Left lung (tissue), 14 donors: ENCODE measurements around the gene MIEN1. TPM values are rescaled to one million over a fixed set of nuclear protein-coding genes. Genes with fewer than 3 reads are reported as not detected.

Experiments used
- ATAC-seq: fragments of 200-7000 bp; cut with Tn5 transposase; one replicate; pipeline ENCODE4 v1.9.1; 2020; ENCODE audit warnings: moderate library complexity
- DNase-seq, 4 donors: peaks; one replicate each; pipeline ENCODE4 v3.0.0-alpha.2; 2013 to 2020
- H3K27ac ChIP-seq, 2 donors: fragments of 200-600 bp; sonication (generic) in 1 of 2; one replicate each; pipeline versions ENCODE4 v1.5.0 to v1.8.0; 2020 to 2021
- H3K27me3 ChIP-seq, 2 donors: fragments of 200-600 bp; sonication (generic) in 1 of 2; one replicate each; pipeline versions ENCODE4 v1.5.0 to v1.8.0; 2020 to 2021
- H3K36me3 ChIP-seq, 2 donors: fragments of 200-600 bp; sonication (generic) in 1 of 2; one replicate each; pipeline versions ENCODE4 v1.5.0 to v1.8.0; 2020 to 2021
- H3K4me1 ChIP-seq, 2 donors: fragments of 200-600 bp; one replicate each; pipeline ENCODE4 v1.8.0; 2021
- H3K4me3 ChIP-seq, 2 donors: fragments of 200-600 bp; sonication (generic) in 1 of 2; one replicate each; pipeline versions ENCODE4 v1.5.0 to v1.8.0; 2020 to 2021; ENCODE audit warnings: mild to moderate bottlenecking in 1 of 2
- H3K9me3 ChIP-seq, 2 donors: fragments of 200-600 bp; sonication (generic) in 1 of 2; one replicate each; pipeline versions ENCODE4 v1.5.0 to v1.8.0; 2020 to 2021
- CTCF ChIP-seq, 2 donors: fragments of 200-600 bp; sonication (generic) in 1 of 2; IDR thresholded peaks; one replicate each; pipeline versions ENCODE4 v1.5.0 to v1.8.0; 2021; ENCODE audit warnings: antibody characterized with exemption in 2 of 2
- intact Hi-C, 2 donors: fragments of 100-400 bp; cut with DNase I; formaldehyde crosslinking; loops; one replicate each; pipeline versions ENCODE4 v1.11.2 to v1.14.2; 2022
- long read RNA-seq, 12 donors: library from polyadenylated mRNA in 2 of 12; unstranded in 2 of 12; transcript quantifications; one replicate each; pipeline ENCODE4 v2.0.0 and lab custom pipeline, GENCODE V29; 2019 to 2026
- polyA plus RNA-seq, 6 donors: library from polyadenylated mRNA; unstranded; fragments of 120-200 nt; gene quantifications; one replicate each; pipeline ENCODE4 v1.2.1, GENCODE V29; 2013; ENCODE audit not compliant: insufficient read length in 6 of 6
- total RNA-seq, 2 donors: library from RNA; stranded (reverse); fragmentation: NEBNext Ultra II Directional; extraction: Animal tissue kit (Norgen Biotek cat#: 25700); gene quantifications; one replicate each; pipeline ENCODE4 v1.2.1, GENCODE V29; 2021
- donor health status: DM: no; HTN: yes; CAD: no.
- donor health status: DM: no; HTN: no; CAD: no.

The MIEN1 gene
- total RNA-seq (10 to 100 TPM; 45.6 to 57.9 TPM), polyA plus RNA-seq (10 to 100 TPM; 18.8 to 27.5 (median 24.0) TPM)
- long read RNA-seq, donor 1, transcript MIEN1-201 (4 exons, 1,006 nt) = minor isoform, 30 of 150 reads
- long read RNA-seq, donor 1, transcript MIEN1-206 (1 exons, 1,999 nt) = major isoform, 106 of 150 reads
- long read RNA-seq, donor 1, transcript MIEN1-202 (3 exons, 825 nt) = minor isoform, 7 of 150 reads
- long read RNA-seq, donor 1, partial matches to known transcripts = 0 of 150 reads
- long read RNA-seq, donor 1, other reads (novel, unspliced or antisense) = 5 of 150 reads
- long read RNA-seq, donor 2, transcript MIEN1-206 (1 exons, 1,999 nt) = major isoform, 55 of 73 reads
- long read RNA-seq, donor 2, transcript MIEN1-201 (4 exons, 1,006 nt) = minor isoform, 16 of 73 reads
- long read RNA-seq, donor 2, partial matches to known transcripts = 0 of 73 reads
- long read RNA-seq, donor 2, other reads (novel, unspliced or antisense) = 0 of 73 reads
- long read RNA-seq, donor 3, transcript MIEN1-206 (1 exons, 1,999 nt) = major isoform, 51 of 66 reads
- long read RNA-seq, donor 3, transcript MIEN1-201 (4 exons, 1,006 nt) = minor isoform, 14 of 66 reads
- long read RNA-seq, donor 3, partial matches to known transcripts = 0 of 66 reads
- long read RNA-seq, donor 3, other reads (novel, unspliced or antisense) = 0 of 66 reads
- long read RNA-seq, donor 4, transcript MIEN1-202 (3 exons, 825 nt) = minor isoform, 20 of 123 reads
- long read RNA-seq, donor 4, transcript MIEN1-206 (1 exons, 1,999 nt) = minor isoform, 7 of 123 reads
- long read RNA-seq, donor 4, transcript MIEN1-201 (4 exons, 1,006 nt) = major isoform, 86 of 123 reads
- long read RNA-seq, donor 4, partial matches to known transcripts = 7 of 123 reads
- long read RNA-seq, donor 4, other reads (novel, unspliced or antisense) = 1 of 123 reads
- long read RNA-seq, donor 5, transcript MIEN1-201 (4 exons, 1,006 nt) = minor isoform, 27 of 82 reads
- long read RNA-seq, donor 5, transcript MIEN1-206 (1 exons, 1,999 nt) = major isoform, 52 of 82 reads
- long read RNA-seq, donor 5, partial matches to known transcripts = 0 of 82 reads
- long read RNA-seq, donor 5, other reads (novel, unspliced or antisense) = 0 of 82 reads
- long read RNA-seq, donor 6, transcript MIEN1-201 (4 exons, 1,006 nt) = minor isoform, 23 of 73 reads
- long read RNA-seq, donor 6, transcript MIEN1-206 (1 exons, 1,999 nt) = major isoform, 50 of 73 reads
- long read RNA-seq, donor 6, partial matches to known transcripts = 0 of 73 reads
- long read RNA-seq, donor 6, other reads (novel, unspliced or antisense) = 0 of 73 reads
- long read RNA-seq, donor 7, transcript MIEN1-206 (1 exons, 1,999 nt) = major isoform, 7 of 12 reads
- long read RNA-seq, donor 7, partial matches to known transcripts = 0 of 12 reads
- long read RNA-seq, donor 7, other reads (novel, unspliced or antisense) = 0 of 12 reads
- long read RNA-seq, donor 8, transcript MIEN1-201 (4 exons, 1,006 nt) = minor isoform, 10 of 54 reads
- long read RNA-seq, donor 8, transcript MIEN1-202 (3 exons, 825 nt) = minor isoform, 5 of 54 reads
- long read RNA-seq, donor 8, transcript MIEN1-206 (1 exons, 1,999 nt) = major isoform, 39 of 54 reads
- long read RNA-seq, donor 8, partial matches to known transcripts = 0 of 54 reads
- long read RNA-seq, donor 8, other reads (novel, unspliced or antisense) = 0 of 54 reads
- long read RNA-seq, donor 9, transcript MIEN1-206 (1 exons, 1,999 nt) = major isoform, 7 of 7 reads
- long read RNA-seq, donor 9, partial matches to known transcripts = 0 of 7 reads
- long read RNA-seq, donor 9, other reads (novel, unspliced or antisense) = 0 of 7 reads
- long read RNA-seq, donor 10, transcript MIEN1-202 (3 exons, 825 nt) = minor isoform, 11 of 122 reads
- long read RNA-seq, donor 10, transcript MIEN1-201 (4 exons, 1,006 nt) = major isoform, 105 of 122 reads
- long read RNA-seq, donor 10, partial matches to known transcripts = 0 of 122 reads
- long read RNA-seq, donor 10, other reads (novel, unspliced or antisense) = 0 of 122 reads
- long read RNA-seq, donor 11 = 0 reads
- long read RNA-seq, donor 12, transcript MIEN1-201 (4 exons, 1,006 nt) = major isoform, 22 of 49 reads
- long read RNA-seq, donor 12, transcript MIEN1-206 (1 exons, 1,999 nt) = minor isoform, 20 of 49 reads
- long read RNA-seq, donor 12, transcript MIEN1-202 (3 exons, 825 nt) = minor isoform, 5 of 49 reads
- long read RNA-seq, donor 12, partial matches to known transcripts = 0 of 49 reads
- long read RNA-seq, donor 12, other reads (novel, unspliced or antisense) = 0 of 49 reads

GRCh38 chr17:39730095-39730921 is at the start of gene MIEN1:
TSS of gene MIEN1 (minus strand) at chr17:39730532. CDS start at chr17:39730495, 37 bp downstream.
- H3K9me3 ChIP-seq = no peaks in the 10 kb centered on the region
- H3K36me3 ChIP-seq = peaks cover 0 to 39% of the 10 kb centered on the region in 2 donors
- ATAC-seq = peak; percentile 98
- peak; percentile 89 to 93 for TF ChIP-seq CTCF (IDR thresholded peaks at IDR 0.05)
- intact Hi-C loops = loop anchor here in 1 of 2 donors (10.0 kb wide), 1 partner anchor 96 kb away; the partner anchor contains the start of gene STARD3
- DNase-seq = peak; percentile 83 to 98 (median 92)
- peak within 1 kb of the TSS; percentile 75 to 78 for H3K4me3 ChIP-seq
- peaks cover 0 to 5% of the 10 kb centered on the region in 2 donors for H3K27me3 ChIP-seq
- H3K27ac ChIP-seq = peak within 1 kb of the TSS; percentile 89 to 93
- H3K4me1 ChIP-seq = peaks cover 6 to 18% of the 10 kb centered on the region in 2 donors

GRCh38 chr17:39777534-39778365 is 47.4 kb upstream of the MIEN1 start:
- DNase-seq = no peak
- no peak for TF ChIP-seq CTCF (IDR thresholded peaks at IDR 0.05)
- H3K9me3 ChIP-seq = no peaks in the 10 kb centered on the region
- H3K27me3 ChIP-seq = peaks cover 0 to 44% of the 10 kb centered on the region in 2 donors
- intact Hi-C loops = no loop called here
- ATAC-seq = no peak
- peak overlapping the region in 1 of 2 donors; percentile 16 for H3K4me3 ChIP-seq
- H3K27ac ChIP-seq = no peak overlapping the region
- peaks cover 8 to 26% of the 10 kb centered on the region in 2 donors for H3K4me1 ChIP-seq
- H3K36me3 ChIP-seq = no peaks in the 10 kb centered on the region

GRCh38 chr17:39776252-39776651 is 45.9 kb upstream of the MIEN1 start:
- H3K4me3 ChIP-seq = peak overlapping the region in 1 of 2 donors; percentile 16
- intact Hi-C loops = no loop called here
- H3K27me3 ChIP-seq = peaks cover 0 to 37% of the 10 kb centered on the region in 2 donors
- H3K27ac ChIP-seq = peak overlapping the region; percentile 5 to 23
- DNase-seq (no peak), ATAC-seq (no peak)
- H3K9me3 ChIP-seq = no peaks in the 10 kb centered on the region
- H3K4me1 ChIP-seq = peaks cover 2 to 18% of the 10 kb centered on the region in 2 donors
- TF ChIP-seq CTCF (IDR thresholded peaks at IDR 0.05) = no peak
- H3K36me3 ChIP-seq = no peaks in the 10 kb centered on the region
